GM18870 (cell line): ENCODE data around the gene WFDC2.
"Not testable (repeated sequence)": the region's sequence is repeated elsewhere in the genome, so short reads cannot be mapped to it uniquely, and the experiment has no call there.

Source experiments
- ATAC-seq: cut with Tn5 transposase; IDR thresholded peaks from one replicate; pipeline ENCODE4 v1.9.1; 2021; ENCODE audit warnings: moderate library complexity; ENCODE audit not compliant: unreplicated experiment

Gene WFDC2

DNA sequence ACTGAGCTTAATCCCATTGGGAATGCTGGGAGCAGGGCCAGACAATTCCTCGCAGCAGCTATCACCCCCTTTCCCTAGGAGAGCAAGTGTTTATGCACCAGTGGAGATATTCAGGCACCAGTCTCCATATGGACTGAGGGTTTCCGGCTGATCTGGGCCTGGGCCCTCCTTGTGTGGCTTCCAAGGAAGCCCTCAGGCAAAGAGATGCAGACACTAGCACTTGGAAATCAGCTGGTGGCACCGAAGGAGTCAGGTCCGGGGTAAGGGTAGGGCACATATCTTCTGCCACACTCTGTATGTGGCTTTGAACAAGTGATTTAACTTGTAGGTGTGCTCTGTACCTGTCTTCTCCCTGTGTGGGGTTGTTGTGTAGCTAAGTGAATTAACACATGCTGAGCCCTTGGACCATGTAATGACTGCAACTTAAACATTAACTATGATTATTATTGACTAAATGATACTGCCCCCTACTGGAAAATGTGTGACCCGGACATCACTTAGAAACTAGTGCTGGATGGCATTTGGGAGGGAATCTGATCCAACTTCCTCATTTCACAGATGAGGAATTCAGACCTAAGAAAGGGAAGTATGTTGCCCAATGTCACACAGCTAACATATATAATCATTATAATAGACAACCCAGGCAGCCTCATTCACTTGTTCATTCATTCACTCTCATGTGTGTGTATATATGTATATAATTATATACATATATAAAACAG lies 19.3 kb upstream of the WFDC2 start:
- no peak for ATAC-seq

DNA sequence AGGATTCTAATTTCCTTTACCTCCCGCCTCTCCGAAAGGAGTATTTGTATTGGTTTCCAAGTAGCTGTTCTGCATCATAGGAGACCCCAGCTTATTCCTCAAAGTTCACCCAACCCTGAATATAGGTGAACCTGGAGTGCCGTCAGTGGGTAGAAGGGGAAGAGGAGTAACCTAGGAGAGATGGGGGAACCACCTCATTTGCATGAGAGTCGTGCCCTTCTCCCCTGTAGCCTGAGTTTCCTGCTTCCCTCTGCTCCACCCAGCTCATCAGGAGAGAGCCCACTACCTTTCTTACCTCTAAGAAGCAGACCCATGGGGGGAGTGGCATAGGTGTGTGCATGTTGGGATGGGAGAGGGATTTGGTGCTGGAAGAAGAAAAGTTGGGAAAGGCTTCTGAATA lies 17.3 kb upstream of the WFDC2 start:
- ATAC-seq = no peak

DNA sequence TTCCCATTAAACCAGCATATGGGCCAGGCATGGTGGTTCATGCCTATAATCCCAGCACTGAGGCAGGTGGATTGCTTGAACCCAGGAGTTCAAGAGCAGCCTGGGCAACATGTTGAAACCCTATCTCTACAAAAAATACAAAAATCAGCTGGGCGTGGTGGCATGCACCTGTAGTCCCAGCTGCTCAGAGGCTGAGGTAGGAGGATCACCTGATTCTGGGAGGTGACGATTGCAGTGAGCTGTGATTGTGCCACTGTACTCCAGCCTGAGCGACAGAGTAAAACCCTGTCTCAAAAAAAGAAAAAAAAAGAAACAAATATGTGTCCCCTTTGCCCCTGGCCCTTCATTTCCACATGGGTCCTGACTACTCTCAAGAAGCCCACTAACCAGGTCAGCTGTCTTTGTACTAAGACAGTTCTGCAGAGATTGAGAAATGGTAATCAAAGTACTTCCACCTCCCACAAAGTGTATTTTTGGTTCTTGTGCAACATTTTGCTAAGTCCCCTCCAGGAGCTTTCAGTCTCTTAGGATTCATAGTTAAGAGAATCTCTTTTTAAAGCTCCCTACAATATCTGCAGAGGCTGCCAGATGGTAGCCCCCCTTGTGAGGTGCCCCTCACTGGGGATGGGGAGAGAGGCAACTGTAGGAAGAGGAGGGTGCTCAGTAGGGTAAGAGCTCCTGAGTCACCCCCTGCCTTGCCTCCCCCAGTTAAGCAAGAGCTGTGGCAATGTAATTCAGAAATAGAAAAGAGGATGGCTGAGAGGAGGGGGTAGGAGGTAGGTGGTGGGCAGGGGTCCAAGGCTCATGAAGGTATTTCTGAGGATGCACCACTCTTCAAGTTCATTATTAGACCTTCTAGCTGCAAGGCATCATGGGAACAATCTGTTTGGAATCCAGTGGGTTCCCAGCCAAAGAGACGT lies 16.5 kb upstream of the WFDC2 start:
- no peak for ATAC-seq

- no peak for ATAC-seq
These were observed 12.9 kb upstream of the WFDC2 start for GRCh38 chr20:45456632-45457031.

DNA sequence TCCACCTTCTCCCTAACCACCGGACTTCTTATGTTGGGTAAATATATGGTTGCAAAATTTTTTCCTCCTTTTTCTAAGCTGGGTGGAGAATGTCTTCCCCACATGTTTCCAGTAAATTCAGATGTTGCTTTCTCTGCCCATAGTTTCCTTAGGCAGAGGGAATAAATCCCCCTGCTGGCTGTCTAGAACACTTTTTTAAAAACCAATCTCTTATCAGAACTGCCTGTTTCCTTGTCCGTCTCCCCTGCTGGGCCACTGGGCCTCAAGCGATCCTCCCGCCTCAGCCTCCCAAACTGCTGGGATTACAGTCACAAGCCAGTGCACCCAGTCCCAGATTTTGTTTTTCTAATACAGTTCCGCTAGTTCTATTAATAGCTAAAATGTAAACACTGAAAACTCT lies 9.9 kb upstream of the WFDC2 start:
- ATAC-seq = no peak

GRCh38 chr20:45461225-45461624 lies 8.3 kb upstream of the WFDC2 start:
- ATAC-seq = no peak

DNA sequence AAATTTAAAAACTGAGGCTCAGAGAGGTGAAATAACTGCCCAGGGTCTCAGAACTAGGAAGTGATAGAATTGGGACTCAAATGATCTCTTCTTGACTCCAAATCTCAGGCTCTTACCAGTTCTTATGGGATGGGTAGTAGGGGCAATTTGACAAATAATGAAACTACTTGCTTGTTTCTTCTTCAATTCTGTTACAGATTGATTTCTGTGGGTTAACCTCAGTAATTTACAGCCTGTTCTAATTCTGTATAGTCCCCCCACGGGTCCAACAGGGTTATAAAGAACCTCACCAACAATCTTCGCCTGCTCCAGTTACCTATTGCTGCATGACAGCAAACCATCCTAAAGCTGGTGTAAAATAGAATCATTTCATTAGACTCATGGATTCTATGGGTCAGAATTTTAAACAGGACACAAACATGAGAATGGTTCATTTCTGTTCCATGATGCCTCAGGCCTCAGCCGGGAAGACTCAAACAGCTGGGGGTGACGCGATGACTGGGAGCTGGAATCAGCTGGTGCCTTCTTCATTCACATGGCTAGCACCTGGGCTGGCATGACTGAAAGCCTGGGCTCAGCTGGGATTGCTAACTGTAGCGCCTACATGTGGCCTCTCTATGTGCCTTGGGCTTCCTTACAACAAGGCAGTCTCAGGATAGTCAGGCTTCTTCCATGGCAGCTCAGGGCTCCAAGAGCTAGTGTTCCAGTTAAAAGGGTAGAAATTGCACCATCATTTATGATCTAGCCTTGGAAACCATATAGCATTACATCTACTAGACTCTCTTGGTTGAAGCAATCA lies 6.6 kb upstream of the WFDC2 start:
- ATAC-seq = no peak

- no peak for ATAC-seq
These were observed 5.8 kb upstream of the WFDC2 start for GRCh38 chr20:45463709-45464108.

DNA sequence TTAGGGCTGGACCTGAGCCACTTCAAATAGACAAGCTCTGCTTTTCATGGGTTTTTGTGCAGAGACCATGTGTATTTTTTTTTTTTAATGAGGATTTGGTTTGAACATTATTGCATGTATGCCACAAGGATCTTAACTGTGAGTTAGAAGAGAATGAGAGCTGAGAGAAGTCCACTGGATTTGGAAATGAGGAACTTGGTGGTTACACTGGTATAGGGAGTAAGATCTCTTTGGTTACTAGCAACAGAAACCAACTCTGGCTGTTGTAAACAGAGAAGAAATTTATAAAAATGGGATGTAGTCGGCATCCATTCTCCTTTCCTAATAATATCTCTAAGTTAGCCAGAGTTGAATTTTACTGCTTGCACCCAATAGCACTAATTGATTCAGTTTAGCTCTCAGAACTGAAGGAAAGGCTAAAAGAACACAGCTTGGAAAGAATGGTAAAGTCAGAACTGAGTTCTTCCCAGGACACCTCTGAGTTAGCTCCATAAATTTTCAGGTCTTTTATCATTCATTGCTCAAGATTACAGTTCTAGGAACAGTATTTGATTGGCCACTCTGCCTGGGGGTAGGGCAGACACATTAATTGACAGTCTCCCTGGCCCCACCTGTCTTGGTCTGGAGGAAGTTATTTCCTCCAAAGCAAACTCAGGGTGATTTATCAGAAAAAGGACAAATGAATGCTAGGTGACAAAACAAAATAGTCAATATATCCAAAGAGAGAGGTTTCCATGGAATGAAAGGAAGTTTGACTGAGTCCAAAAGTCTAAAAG lies 3.9 kb upstream of the WFDC2 start:
- ATAC-seq = no peak

DNA sequence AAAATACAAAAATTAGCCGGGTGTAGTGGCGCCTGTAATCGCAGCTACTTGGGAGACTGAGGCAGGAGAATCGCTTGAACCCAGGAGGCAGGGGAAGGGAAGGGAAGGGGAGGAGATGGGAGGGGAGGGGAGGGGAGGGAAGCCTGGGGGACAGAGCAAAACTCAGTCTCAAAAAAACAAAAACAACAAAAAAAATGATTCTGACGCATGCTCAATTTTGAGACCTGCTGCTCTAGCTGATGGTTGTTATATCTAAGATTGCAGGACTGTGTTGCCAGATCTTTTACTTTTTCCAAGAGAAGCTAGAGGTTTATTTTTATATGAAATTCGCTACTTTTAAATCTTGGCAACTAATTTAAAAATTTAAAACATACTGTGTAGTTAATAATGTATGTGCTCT lies 2.4 kb upstream of the WFDC2 start:
- no peak for ATAC-seq

- ATAC-seq = no peak
These were observed 1.7 kb upstream of the WFDC2 start for GRCh38 chr20:45467861-45468260.

DNA sequence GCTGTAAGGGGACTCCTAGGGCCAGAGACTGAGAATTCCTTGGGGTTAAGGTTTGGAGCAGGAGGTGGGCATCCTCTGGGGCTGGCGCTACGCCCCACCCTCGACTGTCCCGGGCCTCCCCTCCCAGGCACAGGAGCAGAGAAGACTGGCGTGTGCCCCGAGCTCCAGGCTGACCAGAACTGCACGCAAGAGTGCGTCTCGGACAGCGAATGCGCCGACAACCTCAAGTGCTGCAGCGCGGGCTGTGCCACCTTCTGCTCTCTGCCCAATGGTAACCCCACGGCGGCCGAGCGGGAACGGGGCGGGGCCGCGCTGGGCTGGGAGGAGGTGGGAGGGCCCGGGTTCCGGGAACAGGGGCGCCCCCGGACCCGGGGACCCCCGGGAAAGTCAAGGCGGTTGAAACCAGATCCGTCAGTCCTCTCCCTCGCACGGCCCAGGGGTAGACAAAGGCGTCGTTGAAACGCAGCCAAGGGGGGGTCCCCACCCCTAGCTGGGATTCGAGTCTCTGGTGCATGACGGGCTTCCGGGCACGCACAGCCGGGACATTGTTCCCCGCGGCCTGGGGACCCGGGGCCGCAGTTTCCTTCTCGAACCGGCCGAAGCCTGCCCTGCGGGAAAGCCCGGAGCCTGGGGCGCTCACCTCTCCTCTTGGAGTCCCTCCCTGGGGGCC lies 844 bp downstream of the WFDC2 start:
- no peak for ATAC-seq

DNA sequence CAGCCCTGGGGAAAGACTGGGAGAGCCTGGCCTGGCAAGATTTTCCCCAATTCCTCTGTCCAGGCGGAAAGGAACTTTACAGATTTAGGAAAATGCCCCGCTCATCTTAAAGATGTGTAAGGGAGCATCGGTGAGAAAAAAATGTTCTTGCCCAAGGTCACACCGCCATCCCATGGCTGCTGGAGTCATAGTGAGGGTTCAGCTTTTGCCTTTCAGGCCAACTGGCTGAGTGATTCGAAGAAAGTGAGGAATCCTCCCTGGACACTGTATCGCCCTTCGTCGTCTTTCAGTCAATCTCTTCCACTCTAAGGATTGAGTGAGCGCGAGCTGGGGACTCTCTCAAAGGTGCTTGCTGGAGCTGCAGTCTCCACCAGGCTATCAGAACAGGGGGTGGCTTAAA lies 1.4 kb downstream of the WFDC2 start:
- ATAC-seq = no peak

DNA sequence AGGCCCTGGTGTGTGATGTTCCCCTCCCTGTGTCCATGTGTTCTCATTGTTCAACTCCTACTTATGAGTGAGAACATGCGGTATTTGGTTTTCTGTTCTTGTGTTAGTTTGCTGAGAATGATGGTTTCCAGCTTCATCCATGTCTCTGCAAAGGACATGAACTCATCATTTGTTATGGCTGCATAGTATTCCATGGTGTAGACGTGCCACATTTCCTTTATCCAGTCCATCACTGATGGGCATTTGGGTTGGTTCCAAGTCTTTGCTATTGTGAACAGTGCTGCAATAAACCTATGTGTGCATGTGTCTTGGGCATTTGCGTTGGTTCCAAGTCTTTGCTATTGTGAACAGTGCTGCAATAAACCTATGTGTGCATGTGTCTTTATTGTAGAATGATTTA lies 2.7 kb downstream of the WFDC2 start:
- not testable (repeated sequence) for ATAC-seq

DNA sequence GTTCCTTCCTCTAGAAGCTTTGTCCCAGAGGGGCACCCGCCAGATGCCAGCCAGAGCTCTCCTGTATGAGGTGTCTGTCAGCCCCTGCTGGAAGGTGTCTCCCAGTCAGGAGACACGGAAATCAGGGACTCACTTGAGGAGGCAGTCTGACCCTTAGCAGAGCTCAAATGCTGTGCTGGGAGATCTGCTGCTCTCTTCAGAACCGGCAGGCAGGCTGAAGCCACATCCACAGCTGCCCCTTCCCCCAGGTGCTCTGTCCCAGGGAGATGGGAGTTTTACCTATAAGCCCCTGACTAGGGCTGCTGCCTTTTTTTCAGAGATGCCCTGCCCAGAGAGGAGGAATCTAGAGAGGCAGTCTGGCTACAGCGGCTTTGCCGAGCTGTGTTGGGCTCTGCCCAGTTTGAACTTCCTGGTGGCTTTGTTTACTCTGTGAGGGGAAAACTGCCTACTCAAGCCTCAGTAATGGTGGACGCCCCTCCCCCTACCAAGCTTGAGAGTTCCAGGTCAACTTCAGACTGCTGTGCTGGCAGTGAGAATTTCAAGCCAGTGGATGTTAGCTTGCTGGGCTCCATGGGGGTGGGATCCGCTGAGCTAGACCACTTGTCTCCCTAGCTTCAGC lies 8.1 kb downstream of the WFDC2 start:
- not testable (repeated sequence) for ATAC-seq

DNA sequence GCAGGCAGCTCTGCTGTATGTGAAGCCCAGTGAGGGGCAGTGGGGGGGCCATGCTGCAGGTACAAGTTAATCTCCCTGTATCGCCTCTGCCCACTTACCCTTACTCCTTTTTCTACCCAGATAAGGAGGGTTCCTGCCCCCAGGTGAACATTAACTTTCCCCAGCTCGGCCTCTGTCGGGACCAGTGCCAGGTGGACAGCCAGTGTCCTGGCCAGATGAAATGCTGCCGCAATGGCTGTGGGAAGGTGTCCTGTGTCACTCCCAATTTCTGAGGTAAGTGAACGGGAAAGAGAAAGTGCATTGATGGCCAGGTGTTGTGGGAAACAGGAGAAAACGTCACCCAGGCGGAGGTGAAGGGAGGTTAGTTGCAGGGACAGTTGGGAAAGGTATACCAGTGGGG lies 10.3 kb downstream of the WFDC2 start:
- no peak for ATAC-seq

DNA sequence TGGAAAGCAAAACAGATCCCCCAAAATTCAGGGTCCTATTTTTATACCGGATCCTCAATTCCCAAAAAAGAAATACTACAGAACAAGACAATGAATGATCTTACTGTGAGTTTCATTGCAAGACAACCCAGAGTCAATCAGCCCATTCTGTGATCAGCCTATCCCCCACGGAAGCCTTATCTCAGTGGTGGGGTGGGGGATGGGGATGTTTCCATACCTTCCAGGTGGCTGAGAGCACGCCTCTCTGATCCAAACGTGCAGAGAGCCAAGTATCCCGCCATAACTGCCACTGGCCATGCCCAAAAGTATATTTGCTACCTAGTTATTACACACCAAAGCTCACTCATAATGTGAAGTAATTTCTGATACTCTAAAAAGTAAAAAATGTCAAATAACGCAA lies 15.1 kb downstream of the WFDC2 start:
- no peak for ATAC-seq

- no peak for ATAC-seq
These were observed 15.8 kb downstream of the WFDC2 start for GRCh38 chr20:45485388-45485787.

GRCh38 chr20:45487231-45487635 lies 17.7 kb downstream of the WFDC2 start:
- ATAC-seq = no peak

- ATAC-seq = no peak
These were observed 19.6 kb downstream of the WFDC2 start for GRCh38 chr20:45489083-45489531.
